HG03378 (cell line): Measurements from ENCODE around the gene MORN1.

Source experiments
- ATAC-seq: cut with Tn5 transposase; IDR thresholded peaks from one replicate; pipeline ENCODE4 v1.9.1; 2021; ENCODE audit warnings: mild to moderate bottlenecking, moderate library complexity; ENCODE audit not compliant: unreplicated experiment

Gene MORN1

GRCh38 chr1:2353551-2354438, 37.6 kb downstream of the MORN1 start:
- ATAC-seq, result no peak

GRCh38 chr1:2352897-2353550, 38.3 kb downstream of the MORN1 start:
- ATAC-seq, result no peak

GRCh38 chr1:2352341-2352896, 38.9 kb downstream of the MORN1 start:
- no peak for ATAC-seq

GRCh38 chr1:2351723-2352122, 39.6 kb downstream of the MORN1 start:
- no peak for ATAC-seq

- ATAC-seq, result no peak
Measured at GRCh38 chr1:2350911-2351655, 40.3 kb downstream of the MORN1 start.

- no peak for ATAC-seq
Measured at GRCh38 chr1:2350501-2350900, 40.9 kb downstream of the MORN1 start.

- no peak for ATAC-seq
Measured at GRCh38 chr1:2349806-2350205, 41.5 kb downstream of the MORN1 start.

GRCh38 chr1:2348346-2349325, 42.7 kb downstream of the MORN1 start:
- no peak for ATAC-seq

- no peak for ATAC-seq
Measured at GRCh38 chr1:2347896-2348295, 43.5 kb downstream of the MORN1 start.

- ATAC-seq, result no peak
Measured at GRCh38 chr1:2347409-2347785, 44.0 kb downstream of the MORN1 start.

- no peak for ATAC-seq
Measured at GRCh38 chr1:2346691-2347408, 44.5 kb downstream of the MORN1 start.

- no peak for ATAC-seq
Measured at GRCh38 chr1:2345297-2346075, 45.9 kb downstream of the MORN1 start.

- ATAC-seq, result no peak
Measured at GRCh38 chr1:2344744-2345296, 46.5 kb downstream of the MORN1 start.

GRCh38 chr1:2344121-2344681, 47.2 kb downstream of the MORN1 start:
- ATAC-seq, result no peak

- no peak for ATAC-seq
Measured at GRCh38 chr1:2343023-2343935, 48.1 kb downstream of the MORN1 start.

GRCh38 chr1:2342384-2343022, 48.9 kb downstream of the MORN1 start:
- ATAC-seq, result no peak
